Upper lobe of left lung (tissue), 6 donors: ENCODE measurements around the gene MYCT1. TPM values are rescaled to one million over a fixed set of nuclear protein-coding genes. Genes with fewer than 3 reads are reported as not detected.

Experiments
- ATAC-seq, 2 donors: fragments of 200-7000 bp; cut with Tn5 transposase; one replicate each; pipeline ENCODE4 v1.9.1; 2022; ENCODE audit warnings: mild to moderate bottlenecking in 2 of 2, moderate library complexity in 2 of 2; ENCODE audit not compliant: low FRiP score in 2 of 2
- DNase-seq, 2 donors: peaks; one replicate each; pipeline ENCODE4 v3.0.0-alpha.2; 2019 to 2020
- H3K27ac ChIP-seq, 4 donors: fragments of 200-600 bp; sonication (generic); one replicate each; pipeline ENCODE4 v1.5.1; 2016 to 2019
- H3K27me3 ChIP-seq, 4 donors: fragments of 200-600 bp; sonication (generic); one replicate each; pipeline ENCODE4 v1.5.1; 2017 to 2019
- H3K36me3 ChIP-seq, 4 donors: fragments of 200-600 bp; sonication (generic); one replicate each; pipeline ENCODE4 v1.5.1; 2016 to 2019
- H3K4me1 ChIP-seq, 4 donors: fragments of 200-600 bp; sonication (generic); one replicate each; pipeline ENCODE4 v1.5.1; 2018 to 2019
- H3K4me3 ChIP-seq, 4 donors: fragments of 200-600 bp; sonication (generic); one replicate each; pipeline ENCODE4 v1.5.1; 2017 to 2019; ENCODE audit warnings: mild to moderate bottlenecking in 2 of 4, moderate library complexity in 1 of 4
- H3K9me3 ChIP-seq, 4 donors: fragments of 200-600 bp; sonication (generic); one replicate each; pipeline ENCODE4 v1.5.1; 2018 to 2019
- CTCF ChIP-seq, 6 experiments: fragments of 450-650 bp in 4 of 6; fragments of 200-600 bp in 2 of 6; sonication (generic) in 2 of 6; IDR thresholded peaks; one replicate each; pipeline ENCODE4 v1.5.1; 2016 to 2019; ENCODE audit warnings: antibody characterized with exemption in 6 of 6
- EP300 ChIP-seq, 4 donors: sonication (generic); formaldehyde crosslinking; IDR thresholded peaks; one replicate each; pipeline ENCODE4 v1.5.1; 2017; ENCODE audit warnings: antibody characterized with exemption in 4 of 4, control low read depth in 2 of 4
- POLR2A ChIP-seq, 4 donors: fragments of 450-650 bp; IDR thresholded peaks; one replicate each; pipeline ENCODE4 v1.5.1; 2016 to 2017; ENCODE audit warnings: antibody characterized with exemption in 4 of 4, mild to moderate bottlenecking in 2 of 4
- POLR2AphosphoS5 ChIP-seq, 2 donors: sonication (generic); formaldehyde crosslinking; IDR thresholded peaks; one replicate each; pipeline ENCODE4 v1.5.1; 2017; ENCODE audit warnings: antibody characterized with exemption in 2 of 2
- WGBS, 2 donors: methylation state at CpG; one replicate each; pipeline ENCODE4 v1.1.5; 2017 to 2018; 5-methylcytosine and 5-hydroxymethylcytosine counted together
- total RNA-seq, 6 donors: library from RNA; depleted of rRNA in 4 of 6; stranded (reverse); fragments of >200 nt in 4 of 6; gene quantifications; one replicate each; pipeline versions ENCODE4 v1.1.0 to v1.2.1, GENCODE V29; 2016 to 2021
- donor health status: DM: no; HTN: no; CAD: no; lungs with moderate emphysema.
- donor health status: DM: no; HTN: yes; CAD: no; lungs with severe emphysema.

MYCT1 gene
- total RNA-seq, 6 donors from 2014 or later: 6.2 to 22.0 (median 12.8) TPM

GRCh38 chr6:152727507-152727906, 29.8 kb downstream of the MYCT1 start:
- WGBS, 2 donors: 92% methylated on average over 3 of the region's 3 CpGs
- ATAC-seq: no peak
- TF ChIP-seq POLR2A (IDR thresholded peaks at IDR 0.05) (no peak), CTCF (IDR thresholded peaks at IDR 0.05) (no peak), POLR2AphosphoS5 (IDR thresholded peaks at IDR 0.05) (no peak), EP300 (IDR thresholded peaks at IDR 0.05) (no peak)

GRCh38 chr6:152734630-152735029, 36.9 kb downstream of the MYCT1 start:
- H3K36me3 ChIP-seq: no peaks in the 10 kb centered on the region
- H3K9me3 ChIP-seq: peaks cover 0 to 4% (median 0%) of the 10 kb centered on the region in 4 donors
- no peaks in the 10 kb centered on the region for H3K27me3 ChIP-seq
- 84 to 89% methylated on average over 2 of the region's 2 CpGs for WGBS, 2 donors
- TF ChIP-seq POLR2A (IDR thresholded peaks at IDR 0.05) (no peak), POLR2AphosphoS5 (IDR thresholded peaks at IDR 0.05) (no peak), CTCF (IDR thresholded peaks at IDR 0.05) (no peak), EP300 (IDR thresholded peaks at IDR 0.05) (no peak)
- ATAC-seq: no peak
- no peaks in the 10 kb centered on the region for H3K4me1 ChIP-seq
- no peak for DNase-seq
- H3K27ac ChIP-seq: no peak overlapping the region
- no peak overlapping the region for H3K4me3 ChIP-seq

More at GRCh38 chr6:152727507-152727906, 29.8 kb downstream of the MYCT1 start:
- Histone ChIP-seq H3K4me1 (no peaks in the 10 kb centered on the region), H3K27me3 (no peaks in the 10 kb centered on the region), H3K27ac (no peak overlapping the region), H3K9me3 (no peaks in the 10 kb centered on the region), H3K4me3 (no peak overlapping the region), H3K36me3 (peaks cover 0 to 4% (median 0%) of the 10 kb centered on the region in 4 donors)
- no peak for DNase-seq

GRCh38 chr6:152736687-152737273, 39.1 kb downstream of the MYCT1 start:
- Histone ChIP-seq H3K9me3 (peaks cover 0 to 4% (median 0%) of the 10 kb centered on the region in 4 donors), H3K27me3 (no peaks in the 10 kb centered on the region), H3K4me3 (no peak overlapping the region), H3K4me1 (no peaks in the 10 kb centered on the region), H3K27ac (no peak overlapping the region), H3K36me3 (no peaks in the 10 kb centered on the region)
- TF ChIP-seq EP300 (IDR thresholded peaks at IDR 0.05) (no peak), CTCF (IDR thresholded peaks at IDR 0.05) (no peak), POLR2A (IDR thresholded peaks at IDR 0.05) (no peak), POLR2AphosphoS5 (IDR thresholded peaks at IDR 0.05) (no peak)
- 60 to 62% methylated on average over 2 of the region's 2 CpGs for WGBS, 2 donors
- ATAC-seq (no peak), DNase-seq (no peak)

- 70 to 87% methylated on average over 4 of the region's 4 CpGs for WGBS, 2 donors
- TF ChIP-seq CTCF (IDR thresholded peaks at IDR 0.05): no peak
- TF ChIP-seq EP300 (IDR thresholded peaks at IDR 0.05): no peak
- no peak for TF ChIP-seq POLR2A (IDR thresholded peaks at IDR 0.05)
- no peak for TF ChIP-seq POLR2AphosphoS5 (IDR thresholded peaks at IDR 0.05)
- Histone ChIP-seq H3K4me3 (no peak overlapping the region), H3K27me3 (no peaks in the 10 kb centered on the region), H3K4me1 (no peaks in the 10 kb centered on the region), H3K27ac (no peak overlapping the region), H3K36me3 (no peaks in the 10 kb centered on the region), H3K9me3 (no peaks in the 10 kb centered on the region)
- DNase-seq (no peak), ATAC-seq (no peak)
Measured at GRCh38 chr6:152745509-152746171, 47.9 kb downstream of the MYCT1 start.

- TF ChIP-seq EP300 (IDR thresholded peaks at IDR 0.05) (no peak), POLR2AphosphoS5 (IDR thresholded peaks at IDR 0.05) (no peak), POLR2A (IDR thresholded peaks at IDR 0.05) (no peak), CTCF (IDR thresholded peaks at IDR 0.05) (no peak)
- Histone ChIP-seq H3K27me3 (no peaks in the 10 kb centered on the region), H3K9me3 (no peaks in the 10 kb centered on the region), H3K27ac (no peak overlapping the region), H3K4me1 (no peaks in the 10 kb centered on the region), H3K36me3 (no peaks in the 10 kb centered on the region), H3K4me3 (no peak overlapping the region)
- whole genome bisulfite sequencing, 2 donors: 79 to 86% methylated on average over 2 of the region's 2 CpGs
- DNase-seq (no peak), ATAC-seq (no peak)
Measured at GRCh38 chr6:152746172-152746553, 48.5 kb downstream of the MYCT1 start.
